Measurements from ENCODE around the gene IGFL1.

- TF ChIP-seq POLR2A (IDR thresholded peaks at IDR 0.05; ENCODE audit: low read length) = no peak
- no peak for TF ChIP-seq USF2 (IDR thresholded peaks at IDR 0.05)
- TF ChIP-seq JUN (IDR thresholded peaks at IDR 0.05) = peak in 1 of 2 experiments; percentile 40; a peak in 2 of 5 replicates
- TF ChIP-seq CTCF (IDR thresholded peaks at IDR 0.05) = no peak
- TF ChIP-seq POLR2AphosphoS2 (conservative IDR thresholded peaks at IDR 0.05; ENCODE audit: low read length) = no peak
- TF ChIP-seq KDM5A (IDR thresholded peaks at IDR 0.05) = no peak
- TF ChIP-seq ZC3H11A (IDR thresholded peaks at IDR 0.05) = no peak
Observed at GRCh38 chr19:46211201-46211881, 18.2 kb upstream of the IGFL1 start.

All from A549 (cell line).